Ascending aorta (tissue), 2 donors: Measurements from ENCODE around the gene HOXB13. TPM values are rescaled to one million over a fixed set of nuclear protein-coding genes. Genes with fewer than 3 reads are reported as not detected.

Experiments
- DNase-seq, 2 donors: peaks; one replicate each; pipeline ENCODE4 v3.0.0-alpha.2; 2019; ENCODE audit warnings: low spot score in 2 of 2
- H3K27ac ChIP-seq, 2 donors: fragments of 200-600 bp; sonication (generic); one replicate each; pipeline ENCODE4 v1.5.1; 2016 to 2017; ENCODE audit warnings: mild to moderate bottlenecking in 1 of 2
- H3K27me3 ChIP-seq: fragments of 200-600 bp; sonication (generic); one replicate; pipeline ENCODE4 v1.5.1; 2017
- H3K36me3 ChIP-seq, 2 donors: fragments of 200-600 bp; sonication (generic); one replicate each; pipeline ENCODE4 v1.5.1; 2016
- H3K4me1 ChIP-seq, 2 donors: fragments of 200-600 bp; sonication (generic); one replicate each; pipeline ENCODE4 v1.5.1; 2016 to 2017; ENCODE audit warnings: mild to moderate bottlenecking in 1 of 2
- H3K4me3 ChIP-seq, 2 donors: fragments of 200-600 bp; sonication (generic); one replicate each; pipeline ENCODE4 v1.5.1; 2016 to 2017; ENCODE audit warnings: mild to moderate bottlenecking in 1 of 2
- H3K9me3 ChIP-seq, 2 donors: fragments of 200-600 bp; sonication (generic); one replicate each; pipeline ENCODE4 v1.5.1; 2016
- CTCF ChIP-seq, 3 experiments: fragments of 200-600 bp in 2 of 3; fragments of 450-650 bp in 1 of 3; sonication (generic) in 2 of 3; IDR thresholded peaks; one replicate each; pipeline ENCODE4 v1.5.1; 2016 to 2019; ENCODE audit warnings: antibody characterized with exemption in 3 of 3, mild to moderate bottlenecking in 1 of 3, moderate library complexity in 1 of 3
- intact Hi-C: fragments of 100-400 bp; cut with DNase I; formaldehyde crosslinking; loops from one replicate; pipeline ENCODE4 v1.15.1; 2023
- total RNA-seq: library from RNA; depleted of rRNA; stranded (reverse); fragments of >200 nt; gene quantifications from one replicate; pipeline ENCODE4 v1.1.0, GENCODE V29; 2016

HOXB13 gene
- total RNA-seq, 1 donor from 2014 or later: not detected

- peaks cover 0 to 5% of the 10 kb centered on the region in 2 donors for H3K4me1 ChIP-seq
- no peak for DNase-seq
- no peak overlapping the region for H3K27ac ChIP-seq
- no peaks in the 10 kb centered on the region for H3K36me3 ChIP-seq
- intact Hi-C loops: no loop called here
- no peak overlapping the region for H3K4me3 ChIP-seq
- H3K27me3 ChIP-seq: peaks cover 76% of the 10 kb centered on the region
- no peak for TF ChIP-seq CTCF (IDR thresholded peaks at IDR 0.05)
- no peaks in the 10 kb centered on the region for H3K9me3 ChIP-seq
Measured at GRCh38 chr17:48751172-48751571, 22.6 kb upstream of the HOXB13 start.

DNA sequence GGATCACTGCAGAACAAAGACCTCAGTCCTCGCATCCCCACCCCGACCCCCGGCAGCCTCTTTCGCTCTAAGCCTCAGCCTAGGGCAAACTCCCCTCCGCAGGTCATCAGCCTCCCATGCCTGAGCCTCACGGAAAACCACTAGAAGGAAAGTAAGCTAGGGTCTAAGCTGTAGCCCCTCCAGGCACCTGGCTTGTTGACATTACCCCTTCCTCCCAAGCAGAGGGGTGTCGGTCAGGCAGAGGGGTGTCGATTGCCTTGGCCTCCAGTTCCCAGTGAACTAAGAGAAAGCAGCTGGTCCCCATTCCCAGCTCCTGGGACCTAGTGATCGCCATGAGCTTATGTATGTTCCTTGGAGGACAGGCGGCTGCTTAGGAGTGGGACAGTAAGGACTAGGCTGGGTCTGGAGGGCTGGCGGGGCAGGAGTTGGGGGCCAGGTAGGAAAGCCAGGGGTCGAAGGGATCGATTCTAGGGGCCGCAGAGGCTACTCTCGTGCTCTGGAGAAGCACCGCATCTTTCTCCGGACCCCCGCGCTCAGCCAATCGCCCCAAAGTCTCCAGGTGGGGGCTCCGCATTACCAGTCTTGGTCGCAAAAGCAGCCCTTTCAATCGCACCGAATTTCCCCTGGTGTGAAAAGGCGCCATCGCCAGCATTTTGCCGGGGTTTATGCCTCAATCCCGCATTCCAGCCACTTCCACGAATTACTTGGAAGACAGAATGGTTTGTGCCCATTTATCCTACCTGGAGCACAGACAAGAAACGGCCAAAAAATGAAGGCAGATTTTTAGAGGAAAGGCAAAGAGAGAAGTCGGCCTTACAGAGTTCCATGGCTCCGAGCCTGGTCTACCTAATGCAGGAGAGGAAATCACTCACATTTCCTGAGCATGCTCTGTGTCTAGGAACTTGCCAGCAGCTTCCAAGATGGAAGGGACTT, 21.3 kb upstream of the HOXB13 start:
- Histone ChIP-seq H3K36me3 (no peaks in the 10 kb centered on the region), H3K4me1 (peaks cover 0 to 3% of the 10 kb centered on the region in 2 donors), H3K9me3 (no peaks in the 10 kb centered on the region), H3K27ac (no peak overlapping the region), H3K4me3 (no peak overlapping the region), H3K27me3 (peaks cover 72% of the 10 kb centered on the region)
- no peak for TF ChIP-seq CTCF (IDR thresholded peaks at IDR 0.05)
- intact Hi-C loops: no loop called here
- DNase-seq: no peak

DNA sequence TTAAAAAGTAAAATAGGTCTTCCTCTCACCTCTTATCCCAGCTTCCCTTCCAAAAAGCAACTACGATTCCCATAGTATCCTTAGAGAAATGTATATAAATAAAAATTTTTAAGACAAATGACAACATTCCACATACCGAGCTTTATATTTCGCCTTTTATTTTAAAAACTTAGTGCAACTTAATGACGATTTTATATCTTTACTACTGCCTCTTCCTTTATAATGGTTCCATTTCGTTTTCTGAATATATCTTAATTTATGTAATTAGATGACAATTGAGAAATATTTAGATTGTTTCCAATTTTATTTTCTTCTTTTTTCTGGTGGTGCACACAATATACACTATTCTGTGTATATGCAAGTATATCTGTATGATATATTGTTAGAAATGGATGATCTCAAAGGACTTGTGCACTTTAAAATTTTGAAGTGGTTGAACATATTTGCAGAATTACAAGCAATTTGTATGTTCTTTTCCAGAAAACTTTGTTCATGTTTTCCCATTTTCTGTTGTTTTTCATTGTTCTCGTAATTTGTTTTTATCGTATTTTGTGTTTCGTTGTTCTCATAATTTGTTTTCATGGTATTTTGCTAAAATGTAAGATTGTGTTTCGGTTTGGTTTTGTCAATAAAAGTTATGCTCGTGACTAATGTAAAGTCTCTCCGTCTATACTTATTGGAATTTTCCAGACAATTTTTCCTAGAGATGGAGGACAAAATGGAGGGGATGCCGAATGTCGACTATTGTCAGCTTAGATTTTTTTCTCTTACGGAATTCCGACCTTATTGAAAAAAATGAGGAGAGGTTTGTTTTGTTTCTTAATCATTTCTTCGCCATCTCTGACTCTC, 20.4 kb upstream of the HOXB13 start:
- no peaks in the 10 kb centered on the region for H3K9me3 ChIP-seq
- no peaks in the 10 kb centered on the region for H3K4me1 ChIP-seq
- H3K27ac ChIP-seq: no peak overlapping the region
- no peaks in the 10 kb centered on the region for H3K36me3 ChIP-seq
- no peak for TF ChIP-seq CTCF (IDR thresholded peaks at IDR 0.05)
- H3K27me3 ChIP-seq: peaks cover 66% of the 10 kb centered on the region
- no peak for DNase-seq
- intact Hi-C loops: no loop called here
- H3K4me3 ChIP-seq: no peak overlapping the region

DNA sequence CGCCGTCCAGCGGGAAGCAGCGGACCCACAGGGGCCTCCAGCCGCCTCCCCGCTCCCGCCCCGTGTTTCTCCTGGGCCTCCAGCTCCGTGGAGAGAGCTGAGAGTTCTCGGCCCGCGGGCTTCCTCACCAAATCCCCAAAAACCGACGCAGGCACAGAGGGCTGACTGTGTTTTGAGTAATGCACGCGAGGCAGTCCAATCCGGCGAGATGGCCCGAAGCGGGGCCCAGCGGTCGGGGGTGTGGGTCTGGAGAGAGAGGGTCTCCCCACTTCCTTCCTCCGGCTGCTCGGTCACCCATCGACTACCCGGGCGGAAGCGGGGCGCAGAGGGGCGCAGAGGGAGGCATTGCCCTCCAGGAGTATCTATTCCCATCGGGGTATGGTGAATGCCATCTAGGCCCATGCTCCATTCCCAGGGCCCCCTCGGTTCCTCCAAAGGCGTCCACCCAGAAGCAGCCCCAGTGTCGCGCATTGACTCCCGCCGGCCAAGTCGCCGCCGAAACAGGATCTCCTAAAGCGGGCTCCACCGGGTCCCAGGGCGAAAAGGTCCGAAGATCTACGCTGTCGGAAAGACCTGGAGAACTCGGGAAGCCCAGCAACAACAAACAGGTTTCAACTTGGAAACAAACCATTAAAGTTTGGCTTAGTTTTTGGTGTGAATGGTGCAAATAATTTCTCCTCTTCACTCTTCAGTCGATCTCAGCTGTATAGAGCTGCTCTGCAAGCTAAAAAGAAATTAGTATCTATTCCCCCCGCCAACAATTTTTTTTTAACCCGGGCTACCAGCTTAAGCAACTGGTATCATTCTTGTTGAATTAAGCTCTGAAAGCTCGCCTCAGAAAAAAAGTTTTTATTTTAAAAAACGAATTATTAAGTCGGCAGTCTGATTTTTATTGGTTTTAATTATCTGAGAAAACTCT, 19.2 kb upstream of the HOXB13 start:
- H3K27ac ChIP-seq: no peak overlapping the region
- H3K4me1 ChIP-seq: no peaks in the 10 kb centered on the region
- intact Hi-C loops: no loop called here
- H3K9me3 ChIP-seq: no peaks in the 10 kb centered on the region
- no peak for DNase-seq
- no peaks in the 10 kb centered on the region for H3K36me3 ChIP-seq
- no peak overlapping the region for H3K4me3 ChIP-seq
- no peak for TF ChIP-seq CTCF (IDR thresholded peaks at IDR 0.05)
- H3K27me3 ChIP-seq: peaks cover 54% of the 10 kb centered on the region

- H3K9me3 ChIP-seq: no peaks in the 10 kb centered on the region
- H3K36me3 ChIP-seq: no peaks in the 10 kb centered on the region
- H3K27ac ChIP-seq: no peak overlapping the region
- peaks cover 49% of the 10 kb centered on the region for H3K27me3 ChIP-seq
- TF ChIP-seq CTCF (IDR thresholded peaks at IDR 0.05): no peak
- H3K4me3 ChIP-seq: no peak overlapping the region
- intact Hi-C loops: no loop called here
- DNase-seq: no peak
- no peaks in the 10 kb centered on the region for H3K4me1 ChIP-seq
Measured at GRCh38 chr17:48746916-48747444, 18.4 kb upstream of the HOXB13 start.
